Measurements from ENCODE around the gene ALG14.

DNA sequence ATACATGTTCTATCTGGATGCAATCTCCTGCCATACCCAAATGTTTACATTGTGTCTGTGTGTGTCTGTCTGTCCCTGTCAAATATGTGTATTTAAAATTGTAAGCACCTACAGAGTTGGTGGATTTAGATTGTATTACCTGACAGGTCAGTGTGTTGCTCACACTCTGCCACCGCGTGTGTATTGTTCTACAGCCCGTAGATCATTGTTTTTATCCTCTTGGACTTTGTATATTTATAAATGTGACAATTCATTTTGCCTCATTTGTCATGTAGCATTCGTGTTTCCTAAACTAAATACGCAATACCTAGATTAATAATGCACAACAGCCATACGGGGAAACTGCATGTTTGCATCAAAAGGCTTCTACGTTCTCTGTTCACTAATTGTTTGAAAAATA lies 634 bp downstream of the ALG14 start:
- TF ChIP-seq, protein P1, sequence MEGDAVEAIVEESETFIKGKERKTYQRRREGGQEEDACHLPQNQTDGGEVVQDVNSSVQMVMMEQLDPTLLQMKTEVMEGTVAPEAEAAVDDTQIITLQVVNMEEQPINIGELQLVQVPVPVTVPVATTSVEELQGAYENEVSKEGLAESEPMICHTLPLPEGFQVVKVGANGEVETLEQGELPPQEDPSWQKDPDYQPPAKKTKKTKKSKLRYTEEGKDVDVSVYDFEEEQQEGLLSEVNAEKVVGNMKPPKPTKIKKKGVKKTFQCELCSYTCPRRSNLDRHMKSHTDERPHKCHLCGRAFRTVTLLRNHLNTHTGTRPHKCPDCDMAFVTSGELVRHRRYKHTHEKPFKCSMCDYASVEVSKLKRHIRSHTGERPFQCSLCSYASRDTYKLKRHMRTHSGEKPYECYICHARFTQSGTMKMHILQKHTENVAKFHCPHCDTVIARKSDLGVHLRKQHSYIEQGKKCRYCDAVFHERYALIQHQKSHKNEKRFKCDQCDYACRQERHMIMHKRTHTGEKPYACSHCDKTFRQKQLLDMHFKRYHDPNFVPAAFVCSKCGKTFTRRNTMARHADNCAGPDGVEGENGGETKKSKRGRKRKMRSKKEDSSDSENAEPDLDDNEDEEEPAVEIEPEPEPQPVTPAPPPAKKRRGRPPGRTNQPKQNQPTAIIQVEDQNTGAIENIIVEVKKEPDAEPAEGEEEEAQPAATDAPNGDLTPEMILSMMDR (conservative IDR thresholded peaks at IDR 0.05; ENCODE audit: low read depth, low read length), result no peak
- TF ChIP-seq SMC3 (IDR thresholded peaks at IDR 0.05; ENCODE audit: low read depth, low read length) (no peak), POLR2A (IDR thresholded peaks at IDR 0.05; ENCODE audit: low read depth, low read length) (no peak), MAFK (IDR thresholded peaks at IDR 0.05; ENCODE audit: low read depth, low read length) (no peak), NFE2L2 (IDR thresholded peaks at IDR 0.05; ENCODE audit: low read depth, low read length) (no peak)
- TF ChIP-seq, protein P2, sequence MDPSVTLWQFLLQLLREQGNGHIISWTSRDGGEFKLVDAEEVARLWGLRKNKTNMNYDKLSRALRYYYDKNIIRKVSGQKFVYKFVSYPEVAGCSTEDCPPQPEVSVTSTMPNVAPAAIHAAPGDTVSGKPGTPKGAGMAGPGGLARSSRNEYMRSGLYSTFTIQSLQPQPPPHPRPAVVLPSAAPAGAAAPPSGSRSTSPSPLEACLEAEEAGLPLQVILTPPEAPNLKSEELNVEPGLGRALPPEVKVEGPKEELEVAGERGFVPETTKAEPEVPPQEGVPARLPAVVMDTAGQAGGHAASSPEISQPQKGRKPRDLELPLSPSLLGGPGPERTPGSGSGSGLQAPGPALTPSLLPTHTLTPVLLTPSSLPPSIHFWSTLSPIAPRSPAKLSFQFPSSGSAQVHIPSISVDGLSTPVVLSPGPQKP (IDR thresholded peaks at IDR 0.05; ENCODE audit: borderline replicate concordance, low read depth, low read length), result no peak
